OCI-LY7 (cell line): ENCODE data around the gene SUN2. TPM values are rescaled to one million over a fixed set of nuclear protein-coding genes. Genes with fewer than 3 reads are reported as not detected.

ENCODE experiments used
- BruUV-seq: library from RNA; stranded (reverse); fragments of 400-500 nt; replicated peaks from 2 replicates; lab custom pipeline; 2021; lab: Mats Ljungman, UMichigan
- CTCF ChIA-PET: fragments of 300-600 bp; sonication (Branson Sonifier 250); formaldehyde crosslinking; loops from one replicate; lab custom pipeline; 2022; ENCODE audit warnings: antibody characterized with exemption; ENCODE audit not compliant: unreplicated experiment; lab: Charles Lee
- POLR2A ChIA-PET: fragments of 300-600 bp; sonication (Branson Sonifier 250); formaldehyde crosslinking; loops from one replicate; lab custom pipeline; 2022; ENCODE audit warnings: antibody characterized with exemption; lab: Charles Lee
- DNase-seq: peaks from one replicate; pipeline ENCODE4 v3.0.0-alpha.2; 2015; ENCODE audit warnings: low spot score
- H2AFZ ChIP-seq: fragments of 200-600 bp; sonication (generic), shearing (Covaris generic); 2 replicates; pipeline ENCODE4 v1.6.1; 2014; ENCODE audit warnings: mild to moderate bottlenecking, antibody characterized with exemption, low read length, moderate library complexity
- H3K27ac ChIP-seq: fragments of 200-600 bp; sonication (generic); 2 replicates; pipeline ENCODE4 v1.5.1; 2014; ENCODE audit warnings: mixed run types, low read depth, mild to moderate bottlenecking, moderate library complexity, low read length, inconsistent platforms; ENCODE audit not compliant: poor library complexity, severe bottlenecking
- H3K36me3 ChIP-seq: fragments of 200-600 bp; sonication (generic); 2 replicates; pipeline ENCODE4 v1.6.1; 2014; ENCODE audit warnings: mild to moderate bottlenecking, antibody characterized with exemption, low read length, moderate library complexity, mixed read lengths; ENCODE audit not compliant: insufficient read depth
- H3K4me1 ChIP-seq: fragments of 200-600 bp; sonication (generic); 2 replicates; pipeline ENCODE4 v1.5.1; 2014; ENCODE audit warnings: mild to moderate bottlenecking, low read length; ENCODE audit not compliant: insufficient read depth, poor library complexity, severe bottlenecking
- H3K4me2 ChIP-seq: fragments of 200-600 bp; sonication (generic); 2 replicates; pipeline ENCODE4 v1.6.1; 2014; ENCODE audit warnings: mild to moderate bottlenecking, low read length
- H3K4me3 ChIP-seq: fragments of 200-600 bp; sonication (generic); 2 replicates; pipeline ENCODE4 v1.5.1; 2014; ENCODE audit warnings: mild to moderate bottlenecking, low read depth, low read length; ENCODE audit not compliant: poor library complexity, severe bottlenecking
- H3K79me2 ChIP-seq: fragments of 200-600 bp; sonication (generic); 2 replicates; pipeline ENCODE4 v1.6.1; 2016; ENCODE audit warnings: low read depth, mild to moderate bottlenecking, low read length, moderate library complexity, mixed read lengths; ENCODE audit not compliant: insufficient read depth
- H3K9me2 ChIP-seq: fragments of 200-600 bp; sonication (generic); 2 replicates; pipeline ENCODE4 v1.6.1; 2016; ENCODE audit warnings: mild to moderate bottlenecking, low read length, mixed read lengths; ENCODE audit not compliant: insufficient read depth
- H3K9me3 ChIP-seq: fragments of 200-600 bp; sonication (generic); 2 replicates; pipeline ENCODE4 v1.6.1; 2014; ENCODE audit warnings: mild to moderate bottlenecking, mixed run types, low read length, mixed read lengths
- H4K20me1 ChIP-seq: fragments of 200-600 bp; sonication (generic); 2 replicates; pipeline ENCODE4 v1.6.1; 2014; ENCODE audit warnings: mild to moderate bottlenecking, antibody characterized with exemption, low read length, moderate library complexity, mixed read lengths; ENCODE audit not compliant: insufficient read depth
- CTCF ChIP-seq: fragments of 200-600 bp; sonication (generic); conservative IDR thresholded peaks from 2 replicates; pipeline ENCODE4 v1.5.1; 2014; ENCODE audit warnings: mild to moderate bottlenecking, antibody characterized with exemption, low read length, moderate library complexity, mixed read lengths
- EZH2phosphoT487 ChIP-seq: fragments of 200-600 bp; sonication (generic); IDR thresholded peaks from 2 replicates; pipeline ENCODE4 v1.6.1; 2018; ENCODE audit warnings: low read depth, borderline replicate concordance, mild to moderate bottlenecking, mixed run types, antibody characterized with exemption, low read length, moderate library complexity, mixed read lengths
- intact Hi-C: fragments of 100-400 bp; cut with micrococcal nuclease; formaldehyde crosslinking; loops from one replicate; pipeline ENCODE4 v1.10.0; 2022; ENCODE audit not compliant: unreplicated experiment
- total RNA-seq, 2 experiments: library from RNA; depleted of rRNA in 1 of 2; stranded (reverse); fragments of >200 nt in 1 of 2; shearing (Covaris generic) in 1 of 2; gene quantifications; 2 replicates each; pipeline ENCODE4 v1.2.3, GENCODE V29; 2014 to 2022

The SUN2 gene
- total RNA-seq, 2 experiments from 2014 or later: 59.1 to 80.2 TPM

- H3K4me1 ChIP-seq: peaks cover 71% of the 10 kb centered on the region
- ChIA-PET POLR2A (interaction anchor here (4.7 kb wide), 1 partner anchor 18 kb away, joined by 18 read pairs; the partner anchor contains the start of gene TOMM22), CTCF (no interaction called here)
- H3K9me3 ChIP-seq: no peaks in the 10 kb centered on the region
- H3K27ac ChIP-seq: peak overlapping the region; percentile 75
- peak overlapping the region; percentile 71; the same call in 1 of the 2 replicates for H2AFZ ChIP-seq
- intact Hi-C loops: loop anchor here (10.0 kb wide), 1 partner anchor 646 kb away; the partner anchor contains the start of gene PICK1
- TF ChIP-seq CTCF (no peak), EZH2phosphoT487 (no peak)
- H3K79me2 ChIP-seq: peaks cover 37% of the 10 kb centered on the region
- peaks cover 37% of the 10 kb centered on the region for H3K36me3 ChIP-seq
- peak overlapping the region; percentile 95 for H3K4me2 ChIP-seq
- peak overlapping the region; percentile 91 for H3K4me3 ChIP-seq
- BruUV-seq: no TSS peak
- peaks cover 8% of the 10 kb centered on the region; the same call in 1 of the 2 replicates for H4K20me1 ChIP-seq
- DNase-seq: no peak
- H3K9me2 ChIP-seq: no peaks in the 10 kb centered on the region
Measured at GRCh38 chr22:38700270-38700788, 55.5 kb downstream of the SUN2 start.

- CTCF ChIA-PET: interaction anchor here (1.4 kb wide), 1 partner anchor 18 kb away, joined by 6 read pairs; the partner anchor contains the start of gene TOMM22
- intact Hi-C loops: loop anchor here (10.0 kb wide), 1 partner anchor 645 kb away; the partner anchor contains the start of gene PICK1
Measured at GRCh38 chr22:38699784-38700183, 56.0 kb downstream of the SUN2 start.

More at GRCh38 chr22:38699784-38700183, 56.0 kb downstream of the SUN2 start:
- BruUV-seq: TSS peak; percentile 86
- no peaks in the 10 kb centered on the region for H3K9me2 ChIP-seq
- peak overlapping the region; percentile 95 for H3K4me2 ChIP-seq
- peak overlapping the region; percentile 91 for H3K4me3 ChIP-seq
- no peaks in the 10 kb centered on the region for H3K9me3 ChIP-seq
- peaks cover 42% of the 10 kb centered on the region for H3K36me3 ChIP-seq
- H3K4me1 ChIP-seq: peaks cover 68% of the 10 kb centered on the region
- peak; percentile 19; the same call in 1 of the 2 replicates for TF ChIP-seq CTCF
- no peak for TF ChIP-seq EZH2phosphoT487
- peak overlapping the region; percentile 71; the same call in 1 of the 2 replicates for H2AFZ ChIP-seq
- peak overlapping the region; percentile 75 for H3K27ac ChIP-seq
- H4K20me1 ChIP-seq: peaks cover 8% of the 10 kb centered on the region; the same call in 1 of the 2 replicates
- DNase-seq: no peak
- POLR2A ChIA-PET: interaction anchor here (1.0 to 4.7 kb wide), 4 partner anchors 8 to 193 kb away, joined by 3 to 18 read pairs (median 4); partner anchors contain the start of gene TOMM22
- peaks cover 37% of the 10 kb centered on the region for H3K79me2 ChIP-seq
